K562 (cell line): ENCODE measurements around the gene CNPY3. TPM values are rescaled to one million over a fixed set of nuclear protein-coding genes. Genes with fewer than 3 reads are reported as not detected.

Source experiments
- U2AF1 ChIP-seq: fragments of 200-400 bp; formaldehyde crosslinking; optimal IDR thresholded peaks from 2 replicates; pipeline ENCODE3; 2017; ENCODE audit warnings: mild to moderate bottlenecking, low read depth, low read length, moderate library complexity
- ZBTB1 ChIP-seq: sonication (generic); formaldehyde crosslinking; IDR thresholded peaks from 2 replicates; pipeline ENCODE4 v1.8.1; 2023; ENCODE audit warnings: missing genetic modification reagents, low read depth, mild to moderate bottlenecking, borderline replicate concordance
- ZZZ3 ChIP-seq: fragments of 450-650 bp; IDR thresholded peaks from 2 replicates; pipeline ENCODE4 v1.6.1; 2016; ENCODE audit warnings: antibody characterized with exemption, mild to moderate bottlenecking, moderate library complexity
- polyA plus RNA-seq, 8 experiments: library from polyadenylated mRNA; depleted of rRNA in 4 of 8; stranded (reverse) in 5 of 8; unstranded in 3 of 8; fragments of >200 nt; fragmentation: Nextera tagmentation in 2 of 8; fragmentation: Illumina TruSeq in 1 of 8; extraction: Ambion mirVana in 2 of 8; extraction: Trizol in 1 of 8; gene quantifications; 2 replicates each; pipeline versions ENCODE4 v1.2.1 to v1.2.3, GENCODE V29; 2011 to 2014; ENCODE audit warnings: inconsistent platforms in 1 of 8, missing spikeins in 1 of 8
- total RNA-seq, 7 experiments: library from RNA; depleted of rRNA in 6 of 7; stranded (reverse); fragments of >200 nt in 6 of 7; fragmentation: Illumina TruSeq in 2 of 7; extraction: Trizol in 2 of 7; gene quantifications; 2 replicates each; pipeline versions ENCODE4 v1.2.1 to v1.2.3, GENCODE V29; 2011 to 2021; ENCODE audit warnings: low replicate concordance in 1 of 7
- TF ChIP-seq, protein P1 (sequence below): fragments of 450-650 bp; IDR thresholded peaks from 2 replicates; pipeline ENCODE4 v1.7.1; 2018; ENCODE audit warnings: mild to moderate bottlenecking, low read depth; ENCODE audit not compliant: partially characterized antibody
- TF ChIP-seq, protein P2 (sequence below): fragments of 450-650 bp; IDR thresholded peaks from 2 replicates; pipeline ENCODE4 v1.6.1; 2016; ENCODE audit warnings: mild to moderate bottlenecking, moderate library complexity
- TF ChIP-seq, protein P3 (sequence below): sonication (generic); formaldehyde crosslinking; IDR thresholded peaks from 2 replicates; pipeline ENCODE4 v1.8.0; 2022; ENCODE audit warnings: mild to moderate bottlenecking, low read depth, missing genetic modification reagents
- TF ChIP-seq, protein P4 (sequence below): fragments of 450-650 bp; formaldehyde crosslinking; IDR thresholded peaks from 2 replicates; pipeline ENCODE4 v1.4.0; 2020; ENCODE audit warnings: mild to moderate bottlenecking, moderate library complexity

Gene CNPY3
- total and polyA plus RNA-seq, 9 of the 15 experiments (the other 6 are each of a cell fraction or from before 2014, with no cell fraction given) = 2.4 to 37.4 (median 21.2) TPM

DNA sequence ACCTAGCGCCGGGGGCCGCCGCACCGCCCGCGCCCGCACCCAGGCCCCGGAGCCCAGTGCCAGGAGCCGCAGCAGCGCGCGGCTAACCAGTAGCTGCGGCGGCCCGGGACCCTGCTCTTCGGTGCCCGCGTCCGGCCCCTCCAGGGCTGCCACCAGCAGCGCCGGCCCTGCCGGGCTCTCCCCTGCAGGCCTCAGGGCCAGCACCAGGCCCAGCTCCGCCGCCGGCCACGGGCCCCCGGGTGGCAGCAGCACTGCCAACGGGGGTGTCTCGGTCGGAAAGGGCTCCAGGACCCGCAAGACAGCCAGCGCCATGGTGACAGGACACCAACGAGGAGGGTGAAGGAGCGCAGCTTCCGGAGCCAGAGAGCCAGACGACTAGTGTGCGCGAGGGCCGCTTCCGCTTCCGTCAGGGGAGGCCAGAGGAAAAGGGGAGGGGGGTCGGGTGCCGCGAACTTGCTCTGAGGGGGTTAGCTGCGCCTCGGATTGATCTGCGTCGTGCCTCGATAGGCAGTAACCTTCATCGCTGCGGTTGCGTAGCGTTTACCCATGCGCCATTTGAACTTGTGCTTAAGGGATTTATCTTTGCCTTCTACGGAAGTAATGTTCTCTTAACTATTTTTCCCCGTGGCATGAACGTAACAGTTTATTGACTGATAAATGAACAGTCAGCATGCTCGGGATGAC is 49.7 kb downstream of the CNPY3 start, which contains the start of gene PEX6 (continued):
- TF ChIP-seq ZBTB1 (CRISPR knock-in tag) = no peak
- TF ChIP-seq, protein P1, sequence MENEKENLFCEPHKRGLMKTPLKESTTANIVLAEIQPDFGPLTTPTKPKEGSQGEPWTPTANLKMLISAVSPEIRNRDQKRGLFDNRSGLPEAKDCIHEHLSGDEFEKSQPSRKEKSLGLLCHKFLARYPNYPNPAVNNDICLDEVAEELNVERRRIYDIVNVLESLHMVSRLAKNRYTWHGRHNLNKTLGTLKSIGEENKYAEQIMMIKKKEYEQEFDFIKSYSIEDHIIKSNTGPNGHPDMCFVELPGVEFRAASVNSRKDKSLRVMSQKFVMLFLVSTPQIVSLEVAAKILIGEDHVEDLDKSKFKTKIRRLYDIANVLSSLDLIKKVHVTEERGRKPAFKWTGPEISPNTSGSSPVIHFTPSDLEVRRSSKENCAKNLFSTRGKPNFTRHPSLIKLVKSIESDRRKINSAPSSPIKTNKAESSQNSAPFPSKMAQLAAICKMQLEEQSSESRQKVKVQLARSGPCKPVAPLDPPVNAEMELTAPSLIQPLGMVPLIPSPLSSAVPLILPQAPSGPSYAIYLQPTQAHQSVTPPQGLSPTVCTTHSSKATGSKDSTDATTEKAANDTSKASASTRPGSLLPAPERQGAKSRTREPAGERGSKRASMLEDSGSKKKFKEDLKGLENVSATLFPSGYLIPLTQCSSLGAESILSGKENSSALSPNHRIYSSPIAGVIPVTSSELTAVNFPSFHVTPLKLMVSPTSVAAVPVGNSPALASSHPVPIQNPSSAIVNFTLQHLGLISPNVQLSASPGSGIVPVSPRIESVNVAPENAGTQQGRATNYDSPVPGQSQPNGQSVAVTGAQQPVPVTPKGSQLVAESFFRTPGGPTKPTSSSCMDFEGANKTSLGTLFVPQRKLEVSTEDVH = peak; percentile 81
- TF ChIP-seq, protein P2, sequence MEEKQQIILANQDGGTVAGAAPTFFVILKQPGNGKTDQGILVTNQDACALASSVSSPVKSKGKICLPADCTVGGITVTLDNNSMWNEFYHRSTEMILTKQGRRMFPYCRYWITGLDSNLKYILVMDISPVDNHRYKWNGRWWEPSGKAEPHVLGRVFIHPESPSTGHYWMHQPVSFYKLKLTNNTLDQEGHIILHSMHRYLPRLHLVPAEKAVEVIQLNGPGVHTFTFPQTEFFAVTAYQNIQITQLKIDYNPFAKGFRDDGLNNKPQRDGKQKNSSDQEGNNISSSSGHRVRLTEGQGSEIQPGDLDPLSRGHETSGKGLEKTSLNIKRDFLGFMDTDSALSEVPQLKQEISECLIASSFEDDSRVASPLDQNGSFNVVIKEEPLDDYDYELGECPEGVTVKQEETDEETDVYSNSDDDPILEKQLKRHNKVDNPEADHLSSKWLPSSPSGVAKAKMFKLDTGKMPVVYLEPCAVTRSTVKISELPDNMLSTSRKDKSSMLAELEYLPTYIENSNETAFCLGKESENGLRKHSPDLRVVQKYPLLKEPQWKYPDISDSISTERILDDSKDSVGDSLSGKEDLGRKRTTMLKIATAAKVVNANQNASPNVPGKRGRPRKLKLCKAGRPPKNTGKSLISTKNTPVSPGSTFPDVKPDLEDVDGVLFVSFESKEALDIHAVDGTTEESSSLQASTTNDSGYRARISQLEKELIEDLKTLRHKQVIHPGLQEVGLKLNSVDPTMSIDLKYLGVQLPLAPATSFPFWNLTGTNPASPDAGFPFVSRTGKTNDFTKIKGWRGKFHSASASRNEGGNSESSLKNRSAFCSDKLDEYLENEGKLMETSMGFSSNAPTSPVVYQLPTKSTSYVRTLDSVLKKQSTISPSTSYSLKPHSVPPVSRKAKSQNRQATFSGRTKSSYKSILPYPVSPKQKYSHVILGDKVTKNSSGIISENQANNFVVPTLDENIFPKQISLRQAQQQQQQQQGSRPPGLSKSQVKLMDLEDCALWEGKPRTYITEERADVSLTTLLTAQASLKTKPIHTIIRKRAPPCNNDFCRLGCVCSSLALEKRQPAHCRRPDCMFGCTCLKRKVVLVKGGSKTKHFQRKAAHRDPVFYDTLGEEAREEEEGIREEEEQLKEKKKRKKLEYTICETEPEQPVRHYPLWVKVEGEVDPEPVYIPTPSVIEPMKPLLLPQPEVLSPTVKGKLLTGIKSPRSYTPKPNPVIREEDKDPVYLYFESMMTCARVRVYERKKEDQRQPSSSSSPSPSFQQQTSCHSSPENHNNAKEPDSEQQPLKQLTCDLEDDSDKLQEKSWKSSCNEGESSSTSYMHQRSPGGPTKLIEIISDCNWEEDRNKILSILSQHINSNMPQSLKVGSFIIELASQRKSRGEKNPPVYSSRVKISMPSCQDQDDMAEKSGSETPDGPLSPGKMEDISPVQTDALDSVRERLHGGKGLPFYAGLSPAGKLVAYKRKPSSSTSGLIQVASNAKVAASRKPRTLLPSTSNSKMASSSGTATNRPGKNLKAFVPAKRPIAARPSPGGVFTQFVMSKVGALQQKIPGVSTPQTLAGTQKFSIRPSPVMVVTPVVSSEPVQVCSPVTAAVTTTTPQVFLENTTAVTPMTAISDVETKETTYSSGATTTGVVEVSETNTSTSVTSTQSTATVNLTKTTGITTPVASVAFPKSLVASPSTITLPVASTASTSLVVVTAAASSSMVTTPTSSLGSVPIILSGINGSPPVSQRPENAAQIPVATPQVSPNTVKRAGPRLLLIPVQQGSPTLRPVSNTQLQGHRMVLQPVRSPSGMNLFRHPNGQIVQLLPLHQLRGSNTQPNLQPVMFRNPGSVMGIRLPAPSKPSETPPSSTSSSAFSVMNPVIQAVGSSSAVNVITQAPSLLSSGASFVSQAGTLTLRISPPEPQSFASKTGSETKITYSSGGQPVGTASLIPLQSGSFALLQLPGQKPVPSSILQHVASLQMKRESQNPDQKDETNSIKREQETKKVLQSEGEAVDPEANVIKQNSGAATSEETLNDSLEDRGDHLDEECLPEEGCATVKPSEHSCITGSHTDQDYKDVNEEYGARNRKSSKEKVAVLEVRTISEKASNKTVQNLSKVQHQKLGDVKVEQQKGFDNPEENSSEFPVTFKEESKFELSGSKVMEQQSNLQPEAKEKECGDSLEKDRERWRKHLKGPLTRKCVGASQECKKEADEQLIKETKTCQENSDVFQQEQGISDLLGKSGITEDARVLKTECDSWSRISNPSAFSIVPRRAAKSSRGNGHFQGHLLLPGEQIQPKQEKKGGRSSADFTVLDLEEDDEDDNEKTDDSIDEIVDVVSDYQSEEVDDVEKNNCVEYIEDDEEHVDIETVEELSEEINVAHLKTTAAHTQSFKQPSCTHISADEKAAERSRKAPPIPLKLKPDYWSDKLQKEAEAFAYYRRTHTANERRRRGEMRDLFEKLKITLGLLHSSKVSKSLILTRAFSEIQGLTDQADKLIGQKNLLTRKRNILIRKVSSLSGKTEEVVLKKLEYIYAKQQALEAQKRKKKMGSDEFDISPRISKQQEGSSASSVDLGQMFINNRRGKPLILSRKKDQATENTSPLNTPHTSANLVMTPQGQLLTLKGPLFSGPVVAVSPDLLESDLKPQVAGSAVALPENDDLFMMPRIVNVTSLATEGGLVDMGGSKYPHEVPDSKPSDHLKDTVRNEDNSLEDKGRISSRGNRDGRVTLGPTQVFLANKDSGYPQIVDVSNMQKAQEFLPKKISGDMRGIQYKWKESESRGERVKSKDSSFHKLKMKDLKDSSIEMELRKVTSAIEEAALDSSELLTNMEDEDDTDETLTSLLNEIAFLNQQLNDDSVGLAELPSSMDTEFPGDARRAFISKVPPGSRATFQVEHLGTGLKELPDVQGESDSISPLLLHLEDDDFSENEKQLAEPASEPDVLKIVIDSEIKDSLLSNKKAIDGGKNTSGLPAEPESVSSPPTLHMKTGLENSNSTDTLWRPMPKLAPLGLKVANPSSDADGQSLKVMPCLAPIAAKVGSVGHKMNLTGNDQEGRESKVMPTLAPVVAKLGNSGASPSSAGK = peak; percentile 83
- no peak; the same call in 1 of the 2 replicates for TF ChIP-seq ZZZ3
- TF ChIP-seq, protein P3, sequence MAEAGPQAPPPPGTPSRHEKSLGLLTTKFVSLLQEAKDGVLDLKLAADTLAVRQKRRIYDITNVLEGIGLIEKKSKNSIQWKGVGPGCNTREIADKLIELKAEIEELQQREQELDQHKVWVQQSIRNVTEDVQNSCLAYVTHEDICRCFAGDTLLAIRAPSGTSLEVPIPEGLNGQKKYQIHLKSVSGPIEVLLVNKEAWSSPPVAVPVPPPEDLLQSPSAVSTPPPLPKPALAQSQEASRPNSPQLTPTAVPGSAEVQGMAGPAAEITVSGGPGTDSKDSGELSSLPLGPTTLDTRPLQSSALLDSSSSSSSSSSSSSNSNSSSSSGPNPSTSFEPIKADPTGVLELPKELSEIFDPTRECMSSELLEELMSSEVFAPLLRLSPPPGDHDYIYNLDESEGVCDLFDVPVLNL (CRISPR knock-in tag) = 0 out of 2 replicates have a peak, but pooled peaks have one; percentile 32
- peak; percentile 74 for TF ChIP-seq U2AF1
- TF ChIP-seq, protein P4, sequence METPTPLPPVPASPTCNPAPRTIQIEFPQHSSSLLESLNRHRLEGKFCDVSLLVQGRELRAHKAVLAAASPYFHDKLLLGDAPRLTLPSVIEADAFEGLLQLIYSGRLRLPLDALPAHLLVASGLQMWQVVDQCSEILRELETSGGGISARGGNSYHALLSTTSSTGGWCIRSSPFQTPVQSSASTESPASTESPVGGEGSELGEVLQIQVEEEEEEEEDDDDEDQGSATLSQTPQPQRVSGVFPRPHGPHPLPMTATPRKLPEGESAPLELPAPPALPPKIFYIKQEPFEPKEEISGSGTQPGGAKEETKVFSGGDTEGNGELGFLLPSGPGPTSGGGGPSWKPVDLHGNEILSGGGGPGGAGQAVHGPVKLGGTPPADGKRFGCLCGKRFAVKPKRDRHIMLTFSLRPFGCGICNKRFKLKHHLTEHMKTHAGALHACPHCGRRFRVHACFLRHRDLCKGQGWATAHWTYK (CRISPR knock-in tag) = peak; percentile 36; the same call in 1 of the 2 replicates
